Stimulated activated CD4-positive, alpha-beta T cell treated with anti-CD3 and anti-CD28 coated beads, Interleukin-15, amount 100 ng/mL, for 24 hours (primary cell): Measurements from ENCODE around the gene SPIB.
"Not testable (repeated sequence)": the region's sequence is repeated elsewhere in the genome, so short reads cannot be mapped to it uniquely, and the experiment has no call there.

Experiments
- DNase-seq: peaks from one replicate; pipeline ENCODE4 v3.0.0-alpha.2; 2020

The SPIB gene

GRCh38 chr19:50447750-50448149 is 29.0 kb downstream of the SPIB start:
- no peak for DNase-seq

DNA sequence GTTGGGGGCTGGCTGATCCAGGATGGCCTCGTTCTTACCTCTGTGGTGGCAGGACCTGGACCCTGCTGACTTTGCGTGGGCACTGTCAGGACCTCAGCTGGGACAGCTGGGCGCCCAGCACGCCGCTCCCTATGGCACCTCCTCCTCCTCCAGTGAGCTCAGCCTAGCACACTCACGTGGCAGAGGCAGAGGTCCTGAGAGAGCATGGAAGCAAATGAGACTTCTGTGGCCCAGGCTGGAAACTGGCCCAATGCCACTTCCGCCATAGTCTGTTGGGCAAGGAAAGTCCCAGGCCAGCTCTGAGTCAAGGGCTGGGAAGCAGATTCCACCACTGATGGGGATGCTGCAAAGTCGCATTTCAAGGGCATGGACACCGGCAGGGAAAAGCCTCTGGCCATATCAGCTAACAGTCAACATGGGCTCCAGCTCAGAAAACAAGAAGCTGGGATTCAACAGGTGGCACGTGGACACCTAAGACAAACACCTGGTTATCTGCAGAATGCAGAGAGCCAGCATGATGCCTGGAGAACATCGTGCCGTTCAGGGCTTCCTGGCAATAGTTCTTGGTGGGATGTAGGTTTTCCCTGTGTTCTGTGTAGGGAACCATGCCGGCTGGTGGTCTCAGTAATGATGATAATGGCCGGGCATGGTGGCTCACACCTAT is 30.6 kb downstream of the SPIB start:
- DNase-seq: no peak

- DNase-seq: no peak
Observed at GRCh38 chr19:50450369-50451222, 31.9 kb downstream of the SPIB start.

DNA sequence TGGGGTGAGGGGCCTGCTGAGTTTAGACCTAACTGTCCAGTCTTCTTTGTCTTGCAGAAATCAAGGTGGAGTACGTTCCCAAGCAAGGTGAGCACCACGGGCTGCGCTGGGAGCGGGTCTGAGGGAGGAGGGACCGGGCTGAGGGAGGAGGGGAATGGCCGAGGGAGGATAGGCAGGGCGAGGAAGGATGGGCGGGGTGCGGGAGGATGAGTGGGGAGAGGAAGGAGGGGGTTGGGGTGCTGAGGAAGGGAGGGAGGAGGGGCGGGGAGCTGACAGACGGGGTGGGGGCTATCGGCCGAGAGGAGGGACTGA is 32.4 kb downstream of the SPIB start:
- no peak for DNase-seq

GRCh38 chr19:50453243-50453642 is 34.5 kb downstream of the SPIB start:
- no peak for DNase-seq

GRCh38 chr19:50455992-50456391 is 37.3 kb downstream of the SPIB start:
- DNase-seq: no peak

DNA sequence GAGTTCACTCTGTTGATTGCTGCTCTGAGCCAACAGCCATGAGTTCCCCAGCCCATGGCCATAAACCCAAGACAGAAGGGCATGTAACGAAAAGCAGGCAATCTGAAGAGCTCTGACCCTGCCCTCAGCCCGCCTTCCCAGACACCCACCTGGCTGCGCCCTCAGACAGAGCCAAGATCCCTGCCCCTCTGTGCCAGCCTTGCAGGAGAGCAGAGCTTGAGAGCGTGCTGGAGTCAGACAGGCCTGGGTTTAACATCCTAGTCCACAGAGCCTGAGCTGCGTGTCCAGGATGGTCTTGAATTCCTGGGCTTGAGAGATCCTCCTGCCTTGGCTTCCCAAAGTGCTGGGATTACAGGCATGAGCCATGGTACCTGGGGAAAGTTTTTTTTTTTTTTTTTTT is 38.6 kb downstream of the SPIB start:
- DNase-seq: no peak

GRCh38 chr19:50458396-50459066 is 39.8 kb downstream of the SPIB start:
- DNase-seq: no peak

GRCh38 chr19:50459067-50459456 is 40.3 kb downstream of the SPIB start:
- no peak for DNase-seq

- no peak for DNase-seq
Observed at GRCh38 chr19:50459638-50460037, 40.9 kb downstream of the SPIB start.

- DNase-seq: peak; percentile 28
Observed at GRCh38 chr19:50460161-50460765, 41.5 kb downstream of the SPIB start.

DNA sequence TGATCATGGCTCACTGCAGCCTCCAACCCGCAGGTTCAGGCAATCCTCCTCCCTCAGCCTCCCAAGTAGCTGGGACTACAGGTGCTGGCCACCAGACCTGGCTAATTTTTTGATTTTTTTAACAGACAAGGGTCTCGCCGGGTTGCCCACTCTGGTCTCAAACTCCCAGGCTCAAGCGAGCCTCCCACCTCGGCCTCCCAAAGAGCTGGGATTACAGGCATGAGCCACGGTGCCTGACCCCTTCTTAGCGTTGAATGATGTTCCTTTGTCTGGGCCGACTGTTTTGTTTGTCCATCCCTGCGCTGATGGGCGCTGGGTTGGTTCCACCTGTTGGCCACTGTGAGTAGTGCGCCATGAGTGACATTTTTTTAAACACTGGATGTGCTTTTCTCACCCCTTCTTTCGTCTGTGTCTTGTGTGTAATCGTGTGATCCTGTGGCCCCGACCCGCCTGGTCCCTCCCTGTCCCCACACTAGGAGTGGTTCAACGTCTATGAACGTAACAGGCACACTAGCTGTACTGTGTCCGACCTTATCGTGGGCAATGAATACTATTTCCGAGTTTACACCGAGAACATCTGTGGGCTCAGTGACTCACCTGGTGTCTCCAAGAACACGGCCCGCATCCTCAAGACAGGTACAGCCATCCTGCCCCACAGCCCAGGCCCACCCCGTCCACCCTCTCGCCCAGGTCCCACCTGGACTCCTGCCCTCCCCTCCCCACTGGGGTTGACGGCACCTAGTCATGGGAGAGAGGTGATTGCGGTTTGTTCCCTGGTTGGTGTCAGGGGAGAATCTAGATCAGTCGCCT is 42.5 kb downstream of the SPIB start:
- DNase-seq: peak; percentile 74

- DNase-seq: no peak
Observed at GRCh38 chr19:50462970-50463369, 44.2 kb downstream of the SPIB start.

DNA sequence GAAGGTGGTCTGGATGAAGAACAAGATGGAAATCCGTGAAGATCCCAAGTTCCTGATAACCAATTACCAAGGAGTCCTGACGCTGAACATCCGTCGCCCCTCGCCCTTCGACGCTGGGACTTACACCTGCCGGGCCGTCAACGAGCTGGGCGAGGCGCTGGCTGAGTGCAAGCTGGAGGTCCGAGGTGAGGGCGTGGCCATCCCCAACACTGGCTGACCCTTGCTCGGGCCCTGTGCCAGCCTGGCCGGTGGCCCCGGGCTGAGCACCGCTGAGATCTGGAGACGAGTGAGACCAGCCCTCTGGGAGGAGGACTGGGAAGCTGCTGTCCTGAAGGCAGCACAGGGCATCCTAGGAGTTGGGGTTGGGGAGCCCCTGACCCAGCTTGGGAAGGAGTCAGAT is 45.6 kb downstream of the SPIB start:
- no peak for DNase-seq

GRCh38 chr19:50465000-50465399 is 46.3 kb downstream of the SPIB start:
- DNase-seq: no peak

- DNase-seq: no peak
Observed at GRCh38 chr19:50465986-50466705, 47.4 kb downstream of the SPIB start.

- DNase-seq: no peak
Observed at GRCh38 chr19:50466706-50467039, 47.9 kb downstream of the SPIB start.

DNA sequence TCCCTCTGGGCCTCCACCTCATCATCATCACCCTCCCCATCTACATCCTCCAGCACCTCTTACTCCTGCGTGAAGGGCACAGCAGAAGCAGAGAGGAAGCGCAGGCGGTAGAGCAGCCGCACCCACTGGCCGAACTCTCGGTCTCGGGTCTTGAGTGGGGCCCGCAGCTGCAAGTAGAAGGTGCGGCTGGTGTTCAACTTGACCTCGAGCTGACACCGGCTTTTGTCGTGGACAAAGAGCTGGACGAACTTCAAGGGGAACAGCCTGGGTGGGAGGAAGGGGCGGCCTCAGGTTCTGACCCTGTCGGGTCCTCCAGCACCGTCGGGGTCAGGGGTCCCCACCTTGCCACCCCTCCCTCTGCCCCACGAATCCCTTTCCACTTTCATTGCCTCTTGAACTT is 48.8 kb downstream of the SPIB start:
- no peak for DNase-seq

- no peak for DNase-seq
Observed at GRCh38 chr19:50468818-50469217, 50.1 kb downstream of the SPIB start.

- not testable (repeated sequence) for DNase-seq
Observed at GRCh38 chr19:50473336-50473735, 54.6 kb downstream of the SPIB start.

GRCh38 chr19:50475101-50475568 is 56.4 kb downstream of the SPIB start:
- no peak for DNase-seq

- no peak for DNase-seq
Observed at GRCh38 chr19:50475736-50476223, 57.0 kb downstream of the SPIB start.
